ENCODE data around the gene AGR2.
A peak's percentile ranks its signal among the peaks of the same experiment; 100 is the strongest.
"Not testable (repeated sequence)": the region's sequence is repeated elsewhere in the genome, so short reads cannot be mapped to it uniquely, and the experiment has no call there.

The AGR2 gene

DNA sequence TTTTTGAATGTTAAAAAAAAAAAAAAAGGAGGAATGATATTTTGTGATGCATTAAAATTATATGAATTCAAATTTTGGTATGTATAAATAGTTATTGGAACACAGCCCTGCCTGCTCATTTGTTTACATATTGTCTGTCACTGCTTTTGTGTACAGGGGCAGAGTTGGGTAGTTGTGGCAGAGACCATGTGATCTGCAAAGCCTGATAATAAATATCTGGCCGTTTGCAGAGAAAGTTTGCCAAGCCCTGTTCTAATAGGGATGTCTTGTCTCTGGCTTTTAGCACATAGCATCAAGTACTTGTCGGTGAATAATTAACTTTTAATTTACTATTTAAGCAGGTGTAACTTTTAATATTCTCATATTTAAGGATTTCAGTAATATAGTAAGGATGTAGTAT, 31.5 kb downstream of the AGR2 start:
- no peak for DNase-seq

DNA sequence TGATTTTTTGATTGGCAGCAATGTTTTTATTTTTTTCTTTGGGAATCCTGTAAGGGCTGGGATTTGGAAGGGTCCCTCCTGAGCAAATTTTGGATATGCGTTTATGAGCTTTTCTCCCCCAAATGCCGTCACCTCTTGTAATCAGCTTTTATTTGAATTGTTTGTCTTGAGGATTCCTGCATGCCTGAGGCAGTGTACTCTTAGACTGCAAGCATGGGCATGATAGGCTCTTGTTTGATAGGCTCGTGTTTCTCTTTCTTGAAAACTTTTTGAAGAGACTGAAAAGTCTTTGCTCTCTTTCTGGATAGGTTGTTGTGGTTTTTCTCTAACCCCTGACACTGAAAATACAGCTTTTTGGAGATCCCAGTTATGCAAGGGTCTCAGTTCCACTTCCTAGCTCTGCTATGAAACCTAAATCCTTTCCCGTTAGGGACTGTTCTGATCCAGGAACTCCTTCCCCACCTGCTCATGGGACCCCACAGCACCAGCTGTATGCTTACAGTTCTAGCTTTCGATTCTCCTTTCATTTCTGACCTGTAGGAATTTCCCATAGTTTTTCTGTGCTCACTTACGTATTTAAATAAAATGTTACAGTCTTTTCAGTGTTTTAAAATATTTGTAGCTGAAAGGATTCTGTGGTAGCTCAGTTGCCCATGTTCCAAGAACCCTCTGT, 34.0 kb downstream of the AGR2 start:
- DNase-seq = no peak

DNA sequence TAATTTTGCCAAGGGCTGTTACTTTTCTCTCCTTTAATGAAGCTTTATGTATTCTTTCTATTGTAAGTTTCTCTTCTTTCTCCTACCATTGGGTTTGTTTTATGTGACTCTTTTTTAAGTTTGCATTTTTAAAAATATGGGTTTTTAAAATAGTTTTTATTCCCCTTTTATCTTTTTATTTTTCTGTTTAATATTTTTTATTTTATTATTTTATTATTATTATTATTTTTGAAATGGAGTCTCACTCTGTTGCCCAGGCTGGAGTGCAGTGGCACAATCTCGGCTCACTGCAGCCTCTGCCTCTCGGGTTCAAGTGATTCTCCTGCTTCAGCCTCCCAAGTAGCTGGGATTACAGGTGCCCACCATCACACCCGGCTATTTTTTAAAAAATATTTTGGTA, 34.8 kb downstream of the AGR2 start:
- not testable (repeated sequence) for DNase-seq

DNA sequence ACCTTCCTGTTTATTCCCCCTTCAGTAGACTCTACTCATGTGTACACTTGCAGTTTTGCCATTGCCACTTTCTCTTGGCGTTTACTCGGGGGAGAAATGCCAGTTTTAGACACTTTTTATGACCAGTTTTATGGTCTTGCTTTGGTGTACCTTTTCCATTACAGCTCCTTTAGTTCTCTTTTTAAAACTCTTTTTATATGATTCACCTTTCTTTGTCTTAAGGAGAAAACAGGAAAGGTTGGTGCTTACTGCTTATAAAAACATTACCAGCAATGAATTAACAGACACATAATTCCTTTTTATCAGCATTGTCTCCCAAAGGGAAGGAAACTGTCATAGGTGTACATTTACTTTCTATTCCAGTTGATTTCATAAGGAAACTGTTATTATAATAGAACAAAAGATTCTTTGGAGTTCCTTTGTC, 39.4 kb downstream of the AGR2 start:
- no peak for DNase-seq

DNA sequence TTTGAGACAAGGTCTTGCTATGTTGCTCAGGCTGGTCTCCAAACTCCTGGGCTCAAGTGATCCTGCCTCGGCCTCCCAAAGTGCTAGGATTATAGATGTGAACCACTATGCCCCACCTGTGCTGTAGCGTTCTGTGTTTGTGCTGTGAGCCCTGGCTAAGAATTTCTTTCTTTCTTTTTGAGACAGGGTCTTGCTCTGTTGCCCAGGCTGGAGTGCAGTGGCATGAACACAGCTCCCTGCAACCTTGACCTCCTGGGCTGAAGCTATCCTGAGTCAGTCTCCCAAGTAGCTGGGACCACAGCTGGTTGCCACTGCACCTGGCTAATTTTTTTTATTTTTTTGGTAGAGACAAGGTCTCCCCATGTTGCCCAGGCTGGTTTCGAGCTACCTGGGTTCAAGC, 39.9 kb downstream of the AGR2 start:
- no peak for DNase-seq

DNA sequence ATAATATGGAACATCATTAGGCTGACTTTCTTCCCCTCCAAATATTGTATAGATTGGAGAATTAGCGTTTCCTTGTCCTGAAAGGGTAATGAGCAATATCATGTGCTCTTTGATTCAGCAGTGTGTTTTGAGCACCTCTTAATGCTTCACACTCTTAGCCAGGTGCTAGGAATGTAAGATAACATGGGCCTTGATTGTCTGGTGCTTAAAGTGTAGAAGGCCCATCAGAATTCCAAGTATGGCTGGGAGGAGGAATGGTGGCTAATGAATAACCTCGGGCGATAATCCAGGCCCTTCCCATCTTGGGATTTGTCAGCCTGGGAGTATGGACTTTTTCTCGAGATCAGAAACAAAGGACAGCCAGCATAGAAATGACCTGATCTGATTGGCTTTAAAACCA, 42.6 kb downstream of the AGR2 start:
- DNase-seq = no peak

DNA sequence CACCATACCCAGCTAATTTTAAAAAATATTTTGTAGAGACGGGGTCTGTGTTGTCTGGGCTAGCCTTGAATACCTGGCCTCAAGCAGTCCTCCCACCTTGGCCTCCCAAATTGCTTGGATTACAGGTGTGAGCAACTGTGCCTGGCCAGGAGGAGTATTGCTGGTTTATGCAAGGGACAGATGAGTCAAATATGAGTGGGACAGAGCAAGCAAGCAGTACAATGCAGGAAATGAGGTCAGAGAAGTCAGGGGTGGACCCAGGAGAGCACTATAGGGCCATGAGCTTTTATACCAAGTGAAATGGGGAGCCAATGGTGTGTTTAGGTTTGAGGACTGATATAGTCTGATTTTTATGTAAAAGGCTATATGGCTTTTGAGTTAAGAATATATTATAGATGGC, 45.0 kb downstream of the AGR2 start:
- DNase-seq = no peak

DNA sequence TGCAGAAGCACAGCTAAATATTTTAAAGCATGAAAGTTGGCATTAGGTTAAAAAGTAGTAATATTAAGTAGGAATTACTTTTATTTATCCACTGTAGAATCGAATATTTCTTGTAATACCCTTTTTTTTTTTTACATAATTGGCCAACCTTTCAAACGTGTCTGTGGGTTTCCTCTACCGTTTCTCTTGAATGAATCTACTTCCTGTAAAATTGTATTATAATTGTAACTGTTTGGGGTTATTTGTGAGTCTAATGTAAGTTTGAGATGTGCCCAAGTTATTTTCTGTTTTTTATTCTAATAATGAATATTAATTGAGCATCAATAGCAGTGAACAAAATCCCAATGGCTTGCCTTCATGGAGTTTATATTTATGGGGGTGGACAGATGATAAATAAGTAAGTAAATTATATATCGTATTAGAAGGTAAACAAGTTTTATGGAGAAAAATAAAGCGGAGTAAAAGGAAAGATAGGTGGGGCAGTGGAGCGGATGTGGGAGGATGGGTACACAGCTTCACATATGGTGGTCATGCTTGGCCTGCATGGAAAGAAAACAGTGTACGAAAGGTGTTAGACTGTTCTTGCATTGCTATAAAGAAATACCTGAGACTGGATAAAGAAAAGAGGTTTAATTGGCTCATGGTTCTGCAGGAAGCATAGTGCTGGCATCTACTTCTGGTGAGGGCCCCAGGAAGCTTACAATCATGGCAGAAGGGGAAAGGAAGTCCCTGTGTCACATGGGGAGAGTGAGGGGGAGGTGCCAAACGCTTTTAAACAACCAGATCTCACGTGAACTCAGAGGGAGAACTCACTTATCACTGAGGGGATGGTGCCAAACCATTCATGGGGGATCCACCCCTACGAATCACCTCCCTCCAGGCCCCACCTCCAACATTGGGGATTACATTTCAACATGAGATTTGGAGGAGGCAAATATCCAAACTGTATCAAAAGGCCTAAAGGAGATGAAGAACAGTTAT, 45.9 kb downstream of the AGR2 start:
- no peak for DNase-seq

DNA sequence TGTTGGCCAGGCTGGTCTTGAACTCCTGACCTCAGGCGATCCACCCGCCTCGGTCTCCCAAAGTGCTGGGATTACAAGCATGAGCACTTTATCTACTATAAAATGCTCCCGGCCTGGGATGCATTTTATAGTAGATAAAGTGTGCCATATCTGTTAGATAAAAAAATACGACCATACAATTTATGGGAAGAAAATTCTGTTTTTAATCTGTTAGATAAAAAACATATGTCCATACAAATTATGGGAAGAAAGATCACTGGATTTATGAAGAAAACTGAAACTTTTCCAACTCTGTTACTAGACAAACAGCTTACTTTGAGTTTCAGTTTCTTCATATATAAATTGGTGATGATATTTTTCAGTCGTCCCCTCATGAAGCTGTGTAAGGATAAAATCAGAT, 46.8 kb downstream of the AGR2 start:
- DNase-seq = no peak

DNA sequence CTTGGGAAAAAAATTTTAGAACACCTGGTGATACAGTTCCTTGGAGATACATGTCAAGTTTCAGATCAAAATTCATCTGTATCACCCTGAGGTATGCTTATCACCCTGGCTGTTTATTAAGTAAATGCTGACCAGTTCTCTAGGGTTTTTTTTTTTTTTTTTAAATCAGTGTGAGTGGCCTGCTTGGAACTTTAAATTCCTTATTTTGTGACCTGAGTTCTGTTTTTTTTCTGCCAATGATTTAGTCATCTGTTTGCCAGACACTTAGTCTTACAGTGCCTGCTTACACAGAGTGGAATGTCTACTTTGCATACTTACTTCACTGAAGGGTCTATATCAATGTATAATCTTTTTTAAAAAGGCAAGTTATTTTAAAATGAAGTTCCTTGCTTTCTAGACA, 49.4 kb downstream of the AGR2 start:
- DNase-seq = no peak

DNA sequence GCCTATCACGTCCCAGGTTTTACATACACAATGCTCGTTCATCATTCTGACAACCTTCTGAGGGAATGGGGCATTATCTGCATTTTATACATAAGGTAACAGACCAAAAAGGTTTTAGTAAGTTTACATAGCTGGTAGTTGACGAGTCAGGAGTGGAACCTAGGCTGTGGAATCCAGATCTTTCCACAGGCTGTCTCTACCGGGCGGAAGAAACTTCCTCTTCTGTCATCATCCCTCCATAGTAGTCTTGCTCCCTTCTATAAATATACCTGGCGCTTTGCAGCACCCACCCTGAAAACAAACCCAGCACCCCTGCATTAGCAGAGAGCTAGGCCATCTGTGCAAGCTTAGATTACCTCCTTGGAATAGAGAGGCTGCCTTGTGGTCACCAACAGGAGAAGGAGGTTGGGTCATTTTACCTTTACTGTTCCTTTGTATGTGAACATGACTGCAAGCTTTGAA, 49.9 kb downstream of the AGR2 start:
- no peak for DNase-seq

DNA sequence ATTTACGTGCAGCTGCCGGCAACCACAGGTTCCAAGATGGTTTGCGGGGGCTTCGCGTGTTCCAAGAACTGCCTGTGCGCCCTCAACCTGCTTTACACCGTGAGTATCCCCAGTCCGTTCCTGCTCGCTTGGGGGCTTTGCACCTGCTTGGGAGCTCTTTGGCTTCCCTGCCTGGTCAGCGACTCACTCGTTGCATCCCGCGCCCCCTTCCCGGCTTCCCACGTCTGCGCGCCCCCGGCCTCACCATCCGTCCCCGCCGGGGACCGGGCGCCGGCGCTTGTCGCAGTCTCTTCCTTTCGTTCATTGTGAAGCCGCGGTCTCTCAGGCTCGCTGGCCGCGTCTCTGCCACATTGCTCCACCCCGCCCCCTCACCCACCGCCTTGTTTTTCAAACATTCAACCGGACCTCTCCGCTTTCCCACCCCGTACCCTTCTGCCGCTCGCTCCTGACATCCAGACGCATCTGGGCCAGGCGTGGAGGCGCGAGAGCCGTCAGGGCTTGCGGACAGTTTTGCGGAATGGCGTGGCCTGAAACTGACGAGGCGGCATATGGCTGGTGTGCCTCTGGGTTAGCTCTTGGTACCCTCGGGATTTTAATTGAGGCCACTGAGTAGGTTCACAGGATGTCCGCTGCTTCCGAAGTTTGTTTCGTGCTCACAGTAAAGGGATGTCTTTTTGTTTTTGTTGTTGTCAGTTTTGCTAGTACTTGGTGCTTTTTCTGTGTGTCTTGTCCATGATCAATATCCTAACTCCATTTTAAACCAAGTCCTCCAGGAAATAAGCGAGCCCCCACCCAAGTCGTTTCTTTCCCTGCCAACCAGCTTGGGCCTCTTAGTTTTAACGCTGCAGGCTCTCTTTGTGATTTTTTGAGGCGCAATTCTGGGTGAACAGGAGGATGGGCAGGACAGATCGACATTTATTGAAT, 50.6 kb downstream of the AGR2 start:
- DNase-seq = no peak

DNA sequence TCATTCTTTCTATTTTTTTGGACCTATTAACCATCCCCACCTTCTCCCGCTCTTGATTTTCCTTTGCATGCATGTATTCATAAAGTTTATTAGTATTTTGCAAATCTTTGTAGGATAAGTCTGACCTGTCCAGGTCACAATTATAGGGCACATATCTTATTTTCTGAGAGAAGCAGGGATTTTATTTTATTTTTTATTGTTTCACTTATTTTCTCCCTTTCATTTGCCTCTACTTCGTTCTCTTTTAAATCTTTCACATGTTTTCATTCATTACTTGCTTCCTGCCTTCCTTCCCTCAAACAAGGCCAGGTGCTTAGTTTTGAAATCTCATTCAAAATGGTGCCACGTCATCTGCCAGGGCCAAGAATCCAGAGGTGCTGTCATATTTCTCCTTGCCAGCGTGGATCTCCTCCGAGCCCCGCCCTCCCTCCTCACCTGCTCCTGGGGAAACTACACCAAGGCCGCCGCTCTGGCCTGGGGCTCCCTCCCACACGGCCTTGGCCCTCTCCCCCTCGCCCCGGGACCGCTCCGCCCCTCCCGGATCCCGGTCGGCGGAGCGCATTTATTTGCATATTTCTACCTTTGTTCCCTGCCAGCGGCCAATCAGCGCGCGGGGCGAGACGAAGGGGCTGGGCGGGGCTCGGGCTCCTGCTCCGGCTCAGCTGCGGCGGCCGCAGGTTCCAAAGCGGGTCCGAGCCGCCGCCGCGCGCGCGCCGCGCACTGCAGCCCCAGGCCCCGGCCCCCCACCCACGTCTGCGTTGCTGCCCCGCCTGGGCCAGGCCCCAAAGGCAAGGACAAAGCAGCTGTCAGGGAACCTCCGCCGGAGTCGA, 51.5 kb downstream of the AGR2 start, which contains the start of gene TSPAN13:
Gene TSPAN13 (plus strand): TSS at position 654 of the 830 bp plus-strand sequence. CDS start 213 bp downstream, outside the sequence.
- peak; percentile 20 for DNase-seq

DNA sequence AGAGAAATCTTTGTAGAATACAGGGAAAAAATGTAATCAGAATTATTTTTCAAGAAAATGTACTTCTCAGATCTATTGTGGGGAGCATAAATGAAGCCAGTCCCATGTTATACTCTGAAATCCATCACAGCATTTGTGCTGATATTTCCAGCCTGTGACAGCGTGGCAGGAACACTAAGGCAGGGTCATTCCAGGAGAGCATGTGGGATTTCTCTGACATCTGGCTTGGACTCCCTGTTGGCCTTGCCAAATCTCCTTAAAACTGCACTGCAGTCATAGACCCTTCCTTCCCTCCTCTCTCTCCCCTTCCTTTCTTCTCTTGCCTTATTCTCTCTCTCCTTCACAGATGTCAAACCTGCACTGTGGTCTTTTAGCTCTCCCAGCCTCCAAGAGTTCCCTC, 57.7 kb downstream of the AGR2 start:
- DNase-seq = no peak

DNA sequence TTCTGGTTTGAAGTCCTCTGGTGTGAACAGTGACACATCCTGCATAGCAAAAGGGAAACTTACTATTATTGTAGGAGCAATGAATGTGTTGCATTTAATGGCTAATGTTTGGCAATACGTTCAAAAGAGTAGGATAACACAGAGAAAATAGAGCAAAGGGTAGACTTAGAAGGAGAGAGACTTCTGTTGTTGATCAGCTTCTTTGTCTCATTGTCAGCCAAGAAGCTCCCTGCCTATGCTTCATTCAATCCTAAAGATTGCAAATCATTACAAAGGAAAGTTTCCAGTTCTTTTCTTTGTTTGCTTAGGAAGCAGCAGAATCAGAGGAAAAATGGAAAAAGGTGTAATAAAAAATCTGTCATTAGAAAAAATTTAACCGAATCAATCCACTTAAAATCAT, 59.2 kb downstream of the AGR2 start:
- no peak for DNase-seq

DNA sequence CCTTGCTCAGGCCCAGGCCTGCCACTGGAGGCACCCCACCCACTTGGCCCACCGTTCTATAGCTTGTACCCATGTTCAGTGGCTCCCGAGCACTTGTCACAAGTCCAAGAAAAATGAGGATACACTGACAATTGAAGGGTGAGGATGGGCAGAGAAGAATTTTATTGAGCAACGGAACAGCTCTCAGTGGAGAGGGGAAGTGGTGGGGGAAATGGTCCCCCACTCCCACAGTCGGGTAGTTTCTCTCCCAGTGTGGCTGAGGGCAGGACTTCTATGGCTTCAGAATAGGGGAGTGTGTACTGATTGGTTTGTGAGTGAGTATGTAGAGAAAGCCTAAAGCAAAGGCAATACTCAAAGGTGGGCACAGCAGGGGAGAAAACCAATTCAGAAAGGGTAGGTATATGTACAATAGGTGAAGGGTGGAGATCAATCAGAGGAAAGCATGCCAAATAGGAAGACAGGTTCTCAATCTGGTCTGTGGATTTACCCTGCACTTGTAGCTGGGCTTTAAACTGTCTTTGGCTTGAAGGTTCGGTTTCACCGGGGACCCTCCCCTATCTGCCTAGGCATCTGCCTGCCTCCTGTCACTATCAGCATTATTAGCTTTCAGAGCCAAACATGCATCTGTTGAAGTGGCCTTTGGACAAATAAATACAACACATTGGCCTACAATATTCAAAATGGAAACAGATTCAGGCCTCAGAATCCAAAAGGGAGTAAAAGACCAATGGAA, 60.1 kb downstream of the AGR2 start:
- no peak for DNase-seq

DNA sequence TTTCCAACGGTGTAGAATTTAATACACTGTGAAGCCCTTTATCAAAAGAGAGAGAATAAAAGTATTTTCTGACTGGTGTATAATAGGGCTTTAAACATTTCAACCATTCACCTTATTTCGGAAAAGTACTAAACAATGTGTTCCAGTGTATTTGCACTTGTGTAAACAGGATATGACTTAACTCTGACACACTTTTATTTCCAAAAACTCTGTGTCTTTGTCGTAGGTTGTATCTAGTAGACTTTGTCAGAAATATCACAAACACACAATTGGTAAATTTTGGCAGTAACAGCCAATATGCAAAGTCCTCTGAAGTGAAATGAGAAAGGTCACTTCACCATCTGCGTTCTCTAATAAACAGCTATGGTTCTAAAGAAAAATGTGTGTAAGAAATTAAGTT, 61.6 kb downstream of the AGR2 start:
- no peak for DNase-seq

DNA sequence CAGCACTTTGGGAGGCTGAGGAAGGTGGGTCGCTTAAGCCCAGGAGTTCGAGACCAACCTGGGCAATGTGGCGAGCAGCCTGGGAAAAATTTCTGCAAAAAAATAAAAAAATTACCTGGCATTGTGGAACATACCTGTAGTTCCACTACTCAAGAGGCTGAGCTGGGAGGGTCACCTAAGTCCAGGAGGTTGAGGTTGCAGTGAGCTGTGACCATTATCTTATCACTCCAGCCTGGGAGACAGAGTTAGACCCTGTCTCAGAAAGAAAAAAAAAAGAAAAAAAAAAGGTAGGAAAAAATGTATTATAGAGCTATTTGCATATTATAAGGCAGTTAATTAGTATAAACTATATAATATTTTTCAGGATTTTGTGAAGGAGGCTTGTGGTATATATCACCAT, 62.3 kb downstream of the AGR2 start:
- DNase-seq = no peak
